GM18502 (cell line): Measurements from ENCODE around the gene MARCHF2.

Experiments used
- ATAC-seq: cut with Tn5 transposase; IDR thresholded peaks from one replicate; pipeline ENCODE4 v1.9.1; 2021; ENCODE audit warnings: mild to moderate bottlenecking; ENCODE audit not compliant: unreplicated experiment, poor library complexity

MARCHF2 gene

GRCh38 chr19:8469613-8470368 is 56.7 kb downstream of the MARCHF2 start:
- ATAC-seq, result no peak

- ATAC-seq, result peak; percentile 57
Measured at GRCh38 chr19:8473648-8474476, 60.8 kb downstream of the MARCHF2 start.

DNA sequence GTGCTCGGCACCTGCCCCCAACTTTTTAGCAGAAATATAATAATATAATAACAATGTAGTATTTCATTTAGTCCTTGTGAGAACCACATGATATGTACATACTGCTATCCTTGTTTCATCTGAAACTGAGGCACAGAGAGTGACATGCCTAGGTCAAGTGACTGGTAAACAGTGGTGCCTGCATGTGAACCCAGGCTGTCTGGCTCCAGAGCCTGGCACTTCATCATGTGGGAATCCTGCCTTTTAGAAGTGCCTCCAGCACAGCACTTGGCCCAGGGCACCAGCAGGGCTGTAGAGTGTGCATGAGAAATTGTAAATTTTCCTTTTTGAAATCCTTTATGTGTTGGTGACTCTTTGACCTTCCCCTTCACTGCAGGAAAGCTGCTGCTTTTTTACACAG is 61.9 kb downstream of the MARCHF2 start:
- no peak for ATAC-seq

DNA sequence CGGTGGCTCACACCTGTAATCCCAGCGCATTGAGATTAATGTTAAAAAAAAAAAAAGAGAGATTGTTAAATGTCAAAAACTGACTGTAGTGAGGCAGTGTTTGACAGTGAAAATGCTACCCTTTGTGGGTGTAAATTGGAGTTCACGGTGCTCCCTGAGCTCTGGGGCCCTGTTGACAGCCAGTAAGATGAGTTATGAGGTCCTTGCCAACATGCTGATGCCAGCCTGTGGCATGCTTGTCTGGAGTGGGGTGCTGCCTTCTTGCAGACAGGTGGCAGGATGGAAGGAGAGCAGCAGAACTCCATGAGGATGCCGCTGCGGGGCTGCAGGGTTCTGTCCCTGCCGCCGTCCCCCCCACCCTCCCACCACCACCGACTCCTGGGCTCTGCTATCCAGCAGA is 63.4 kb downstream of the MARCHF2 start:
- no peak for ATAC-seq

DNA sequence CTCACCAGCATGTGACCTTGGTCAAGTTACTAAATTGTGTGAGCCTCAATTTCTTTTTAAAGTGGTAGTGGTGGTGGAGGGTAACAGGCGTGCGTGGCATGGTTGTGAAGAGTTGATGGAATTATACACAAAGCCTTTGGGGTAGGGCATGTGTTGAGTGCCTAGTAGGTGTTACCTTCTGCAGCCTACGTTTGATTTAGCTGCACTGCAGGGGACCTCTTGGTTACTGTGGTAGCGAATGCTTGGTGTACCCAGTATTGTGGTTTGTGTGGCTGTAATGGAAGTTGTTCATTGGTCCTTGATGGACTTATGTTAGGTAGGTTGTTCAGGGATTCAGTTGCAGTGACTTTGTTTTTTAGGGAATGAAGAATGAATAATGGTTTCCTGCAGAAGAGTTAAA is 64.8 kb downstream of the MARCHF2 start:
- ATAC-seq, result no peak

- no peak for ATAC-seq
Measured at GRCh38 chr19:8478598-8478997, 65.5 kb downstream of the MARCHF2 start.

GRCh38 chr19:8481201-8481600 is 68.1 kb downstream of the MARCHF2 start:
- ATAC-seq, result no peak

DNA sequence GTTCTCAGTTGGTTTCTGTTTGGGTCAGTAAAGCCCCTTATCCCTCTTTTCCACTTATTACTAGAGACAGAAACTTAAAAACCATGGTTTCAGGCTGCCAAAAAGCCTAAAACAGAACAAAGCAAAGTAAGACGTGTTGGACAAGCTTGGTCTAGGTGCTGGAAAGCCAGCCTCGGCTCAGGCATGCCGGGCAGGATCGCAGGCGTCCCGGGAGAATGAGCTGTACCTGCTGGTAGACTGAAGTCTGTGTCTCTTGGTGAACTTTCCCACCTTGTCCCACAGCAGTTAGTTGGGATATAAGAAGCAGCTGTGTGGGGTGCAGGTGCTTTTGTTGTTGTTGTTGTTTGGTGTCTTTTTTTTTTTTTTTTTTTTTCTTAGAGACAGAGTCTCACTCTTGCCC is 68.5 kb downstream of the MARCHF2 start:
- ATAC-seq, result no peak

- no peak for ATAC-seq
Measured at GRCh38 chr19:8482696-8483095, 69.6 kb downstream of the MARCHF2 start.

- no peak for ATAC-seq
Measured at GRCh38 chr19:8483165-8483564, 70.1 kb downstream of the MARCHF2 start.

- ATAC-seq, result no peak
Measured at GRCh38 chr19:8484331-8484894, 71.3 kb downstream of the MARCHF2 start.

DNA sequence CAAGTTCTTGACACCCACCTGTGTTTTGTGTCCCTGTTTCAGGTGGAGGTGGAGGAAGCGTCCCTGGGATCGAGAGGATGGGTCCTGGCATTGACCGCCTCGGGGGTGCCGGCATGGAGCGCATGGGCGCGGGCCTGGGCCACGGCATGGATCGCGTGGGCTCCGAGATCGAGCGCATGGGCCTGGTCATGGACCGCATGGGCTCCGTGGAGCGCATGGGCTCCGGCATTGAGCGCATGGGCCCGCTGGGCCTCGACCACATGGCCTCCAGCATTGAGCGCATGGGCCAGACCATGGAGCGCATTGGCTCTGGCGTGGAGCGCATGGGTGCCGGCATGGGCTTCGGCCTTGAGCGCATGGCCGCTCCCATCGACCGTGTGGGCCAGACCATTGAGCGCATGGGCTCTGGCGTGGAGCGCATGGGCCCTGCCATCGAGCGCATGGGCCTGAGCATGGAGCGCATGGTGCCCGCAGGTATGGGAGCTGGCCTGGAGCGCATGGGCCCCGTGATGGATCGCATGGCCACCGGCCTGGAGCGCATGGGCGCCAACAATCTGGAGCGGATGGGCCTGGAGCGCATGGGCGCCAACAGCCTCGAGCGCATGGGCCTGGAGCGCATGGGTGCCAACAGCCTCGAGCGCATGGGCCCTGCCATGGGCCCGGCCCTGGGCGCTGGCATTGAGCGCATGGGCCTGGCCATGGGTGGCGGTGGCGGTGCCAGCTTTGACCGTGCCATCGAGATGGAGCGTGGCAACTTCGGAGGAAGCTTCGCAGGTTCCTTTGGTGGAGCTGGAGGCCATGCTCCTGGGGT is 72.7 kb downstream of the MARCHF2 start:
- ATAC-seq, result no peak

DNA sequence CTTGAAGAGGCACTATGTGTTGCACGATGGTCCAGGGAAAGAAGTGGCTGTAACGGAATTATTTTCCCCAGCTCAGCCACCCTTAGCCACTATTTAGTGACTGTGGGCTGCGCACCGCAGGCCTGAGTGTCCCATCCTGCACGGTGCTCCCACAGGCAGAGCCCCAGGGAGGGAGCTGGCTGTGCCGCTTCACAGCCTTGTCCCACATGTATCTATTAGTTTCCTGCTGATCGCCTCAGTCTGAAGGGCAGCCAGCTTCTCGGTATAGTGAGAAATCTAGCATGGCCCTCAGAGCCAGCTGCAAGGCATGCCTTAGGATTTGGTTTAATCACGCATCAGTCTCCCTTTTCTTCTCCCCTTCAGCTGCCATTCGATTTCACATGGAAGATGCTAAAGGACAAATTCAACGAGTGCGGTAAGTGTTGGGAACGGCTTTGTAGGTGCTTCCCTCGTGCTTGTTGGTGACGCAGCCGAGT is 73.6 kb downstream of the MARCHF2 start:
- ATAC-seq, result no peak

GRCh38 chr19:8487137-8487851 is 74.2 kb downstream of the MARCHF2 start:
- no peak for ATAC-seq

DNA sequence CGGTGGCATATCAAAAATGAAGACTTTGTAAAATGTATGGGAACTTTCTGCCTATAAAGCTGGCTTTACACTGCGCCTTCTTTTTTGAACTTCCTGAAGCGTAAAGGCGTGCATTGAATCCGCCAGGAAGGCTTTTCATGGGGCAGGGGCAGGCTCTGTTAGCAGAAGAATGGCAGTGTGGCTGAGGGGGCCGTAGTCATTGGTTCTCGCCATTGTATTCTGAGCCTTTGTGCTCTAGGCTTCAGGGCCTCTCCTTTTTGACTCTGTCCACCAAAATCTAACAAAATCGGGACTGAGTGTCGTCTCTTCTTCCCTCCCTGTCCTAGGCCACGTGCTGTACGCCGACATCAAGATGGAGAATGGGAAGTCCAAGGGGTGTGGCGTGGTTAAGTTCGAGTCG is 75.3 kb downstream of the MARCHF2 start:
- ATAC-seq, result no peak
